NB4 (cell line): ENCODE data around the gene PLN.

Experiments used
- CTCF ChIP-seq: IDR thresholded peaks from one replicate; pipeline ENCODE4 v1.5.1; 2012; ENCODE audit warnings: low read depth, low read length
- MAX ChIP-seq: IDR thresholded peaks from 2 replicates; pipeline ENCODE4 v1.6.1; 2011; ENCODE audit warnings: low read depth, low read length
- POLR2A ChIP-seq: IDR thresholded peaks from 2 replicates; pipeline ENCODE4 v1.6.1; 2011; ENCODE audit warnings: mild to moderate bottlenecking; ENCODE audit not compliant: insufficient read length; ENCODE audit errors: extremely low read depth

- TF ChIP-seq CTCF (no peak), MAX (no peak), POLR2A (no peak)
Measured at GRCh38 chr6:118553132-118553531, 5.0 kb downstream of the PLN start.
